Activated B cell treated with CpG ODN at 0.5 μM for 24 hours (primary cell): ENCODE data around the gene ADAMTSL1. TPM values are rescaled to one million over a fixed set of nuclear protein-coding genes. Genes with fewer than 3 reads are reported as not detected.

ENCODE experiments used
- ATAC-seq: fragments of 200-7000 bp; cut with Tn5 transposase; one replicate; pipeline ENCODE4 v1.10.0; 2021; ENCODE audit warnings: low read depth, mild to moderate bottlenecking, moderate library complexity
- CTCF ChIA-PET: fragments of 350-600 bp; sonication (Branson Sonifier 250); formaldehyde crosslinking; loops from one replicate; lab custom pipeline; 2021; ENCODE audit warnings: antibody characterized with exemption; lab: Charles Lee
- POLR2A ChIA-PET: fragments of 350-600 bp; sonication (Branson Sonifier 250); formaldehyde crosslinking; loops from one replicate; lab custom pipeline; 2021; ENCODE audit warnings: antibody characterized with exemption; lab: Charles Lee
- DNase-seq: peaks from one replicate; pipeline ENCODE4 v3.0.0; 2022
- H3K27ac Mint-ChIP-seq: one replicate; pipeline ENCODE4 v1.8.0; 2020; ENCODE audit warnings: mixed read lengths
- H3K27me3 Mint-ChIP-seq: one replicate; pipeline ENCODE4 v1.8.0; 2021; ENCODE audit warnings: mixed read lengths
- H3K36me3 Mint-ChIP-seq: one replicate; pipeline ENCODE4 v1.8.0; 2021; ENCODE audit warnings: low read depth, mixed read lengths
- H3K4me1 Mint-ChIP-seq: one replicate; pipeline ENCODE4 v1.8.0; 2021; ENCODE audit warnings: mixed read lengths
- H3K4me3 Mint-ChIP-seq: one replicate; pipeline ENCODE4 v1.8.0; 2020; ENCODE audit warnings: mild to moderate bottlenecking, mixed read lengths
- H3K9me3 Mint-ChIP-seq: one replicate; pipeline ENCODE4 v1.8.0; 2020; ENCODE audit warnings: mixed read lengths
- intact Hi-C: fragments of 100-400 bp; cut with micrococcal nuclease; formaldehyde crosslinking; loops from one replicate; pipeline ENCODE4 v1.15.1; 2024
- total RNA-seq: library from RNA; stranded (reverse); gene quantifications from 2 replicates; pipeline ENCODE4 v1.2.3, GENCODE V29; 2022
- TF ChIP-seq, protein P1 (sequence below): fragments of 200-600 bp; IDR thresholded peaks from one replicate; pipeline ENCODE4 v1.8.0; 2022; ENCODE audit warnings: antibody characterized with exemption, mild to moderate bottlenecking

The ADAMTSL1 gene
- total RNA-seq, 1 donor from 2014 or later, result not detected

DNA sequence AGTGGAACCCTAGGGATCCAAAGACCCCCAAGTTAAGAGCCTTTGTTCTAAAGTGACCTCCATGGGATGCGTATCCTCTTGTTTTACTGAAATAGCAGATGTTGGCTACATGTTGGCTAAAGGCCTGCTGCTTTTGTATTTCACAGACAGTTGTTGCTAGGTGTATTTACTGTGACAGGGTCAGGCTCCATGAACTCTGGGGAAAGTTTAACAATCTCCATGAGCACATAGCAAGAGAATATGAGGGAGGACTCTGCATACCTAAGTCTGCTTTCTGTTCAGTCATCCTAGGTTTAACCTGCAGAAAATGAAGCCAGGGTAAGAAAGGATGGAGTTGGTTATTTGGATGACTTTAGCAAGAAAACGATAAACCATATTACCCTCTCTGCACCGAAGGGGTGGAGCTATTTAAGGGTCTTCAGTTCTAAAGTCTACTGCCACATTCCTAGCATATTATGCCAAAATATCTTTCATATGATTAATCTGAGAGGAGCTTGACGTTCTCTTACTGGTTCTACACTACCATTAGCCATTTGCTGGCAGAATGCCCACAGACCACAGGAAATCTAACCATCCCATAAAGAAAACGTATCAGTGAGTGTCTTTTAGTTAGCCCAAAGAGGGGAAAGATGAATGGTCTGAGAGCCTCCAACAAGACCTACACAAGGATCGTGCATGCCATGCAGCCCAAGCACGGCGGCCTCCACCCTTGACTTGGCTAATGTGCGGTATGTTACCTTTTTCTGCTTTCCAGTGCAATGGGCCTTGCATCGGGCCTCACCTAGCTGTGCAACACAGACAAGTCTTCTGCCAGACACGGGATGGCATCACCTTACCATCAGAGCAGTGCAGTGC is 431.3 kb downstream of the ADAMTSL1 start:
- H3K4me1 Mint-ChIP-seq, result no peaks in the 10 kb centered on the region
- H3K4me3 Mint-ChIP-seq, result no peak overlapping the region
- H3K9me3 Mint-ChIP-seq, result peaks cover 21% of the 10 kb centered on the region
- no peak overlapping the region for H3K27ac Mint-ChIP-seq
- CTCF ChIA-PET, result no interaction called here
- intact Hi-C loops, result no loop called here
- TF ChIP-seq, protein P1, sequence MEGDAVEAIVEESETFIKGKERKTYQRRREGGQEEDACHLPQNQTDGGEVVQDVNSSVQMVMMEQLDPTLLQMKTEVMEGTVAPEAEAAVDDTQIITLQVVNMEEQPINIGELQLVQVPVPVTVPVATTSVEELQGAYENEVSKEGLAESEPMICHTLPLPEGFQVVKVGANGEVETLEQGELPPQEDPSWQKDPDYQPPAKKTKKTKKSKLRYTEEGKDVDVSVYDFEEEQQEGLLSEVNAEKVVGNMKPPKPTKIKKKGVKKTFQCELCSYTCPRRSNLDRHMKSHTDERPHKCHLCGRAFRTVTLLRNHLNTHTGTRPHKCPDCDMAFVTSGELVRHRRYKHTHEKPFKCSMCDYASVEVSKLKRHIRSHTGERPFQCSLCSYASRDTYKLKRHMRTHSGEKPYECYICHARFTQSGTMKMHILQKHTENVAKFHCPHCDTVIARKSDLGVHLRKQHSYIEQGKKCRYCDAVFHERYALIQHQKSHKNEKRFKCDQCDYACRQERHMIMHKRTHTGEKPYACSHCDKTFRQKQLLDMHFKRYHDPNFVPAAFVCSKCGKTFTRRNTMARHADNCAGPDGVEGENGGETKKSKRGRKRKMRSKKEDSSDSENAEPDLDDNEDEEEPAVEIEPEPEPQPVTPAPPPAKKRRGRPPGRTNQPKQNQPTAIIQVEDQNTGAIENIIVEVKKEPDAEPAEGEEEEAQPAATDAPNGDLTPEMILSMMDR, result no peak
- H3K36me3 Mint-ChIP-seq, result no peaks in the 10 kb centered on the region
- ATAC-seq (no peak), DNase-seq (no peak)
- POLR2A ChIA-PET, result no interaction called here
- H3K27me3 Mint-ChIP-seq, result peaks cover 2% of the 10 kb centered on the region

DNA sequence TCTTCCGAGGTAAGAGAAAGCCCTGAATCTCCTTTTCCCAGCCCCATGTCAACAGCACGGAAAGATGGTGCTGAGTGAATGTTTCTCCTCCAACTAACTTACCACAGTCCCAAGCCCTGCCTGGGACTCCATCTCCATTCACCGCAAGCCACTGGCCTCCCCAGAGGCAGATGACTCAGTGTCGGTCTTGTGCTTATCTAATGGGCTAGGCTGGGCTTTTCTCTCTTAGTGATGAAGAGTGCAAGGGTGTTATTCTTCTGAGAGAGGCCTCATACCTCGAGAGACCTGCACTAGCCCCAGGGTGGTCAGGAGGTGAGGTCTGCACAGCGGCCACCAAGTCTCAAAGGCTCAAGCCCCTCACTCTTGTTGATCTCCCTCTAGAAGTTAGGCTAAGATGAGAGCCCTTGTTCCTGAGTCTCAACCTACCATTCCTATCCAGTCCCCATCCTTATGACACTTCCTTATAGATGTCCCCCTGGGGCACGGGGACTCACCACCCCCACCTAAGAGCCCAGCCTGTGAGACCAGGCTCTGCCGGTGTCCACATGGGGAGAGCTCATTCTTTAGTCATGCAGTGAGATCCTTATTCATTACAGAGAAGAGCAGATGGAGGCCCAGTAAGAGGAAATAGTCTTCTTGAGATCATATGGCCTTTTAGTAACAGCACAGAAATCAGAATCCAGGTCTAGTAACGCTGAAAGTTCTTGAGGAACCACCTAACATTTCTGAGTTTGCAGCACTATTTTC is 432.1 kb downstream of the ADAMTSL1 start:
- peaks cover 4% of the 10 kb centered on the region for H3K27me3 Mint-ChIP-seq
- TF ChIP-seq, protein P1, result no peak
- H3K4me1 Mint-ChIP-seq, result no peaks in the 10 kb centered on the region
- ATAC-seq (no peak), DNase-seq (no peak)
- no peak overlapping the region for H3K4me3 Mint-ChIP-seq
- intact Hi-C loops, result no loop called here
- CTCF ChIA-PET, result no interaction called here
- POLR2A ChIA-PET, result no interaction called here
- no peaks in the 10 kb centered on the region for H3K36me3 Mint-ChIP-seq
- H3K9me3 Mint-ChIP-seq, result peaks cover 21% of the 10 kb centered on the region
- H3K27ac Mint-ChIP-seq, result no peak overlapping the region

DNA sequence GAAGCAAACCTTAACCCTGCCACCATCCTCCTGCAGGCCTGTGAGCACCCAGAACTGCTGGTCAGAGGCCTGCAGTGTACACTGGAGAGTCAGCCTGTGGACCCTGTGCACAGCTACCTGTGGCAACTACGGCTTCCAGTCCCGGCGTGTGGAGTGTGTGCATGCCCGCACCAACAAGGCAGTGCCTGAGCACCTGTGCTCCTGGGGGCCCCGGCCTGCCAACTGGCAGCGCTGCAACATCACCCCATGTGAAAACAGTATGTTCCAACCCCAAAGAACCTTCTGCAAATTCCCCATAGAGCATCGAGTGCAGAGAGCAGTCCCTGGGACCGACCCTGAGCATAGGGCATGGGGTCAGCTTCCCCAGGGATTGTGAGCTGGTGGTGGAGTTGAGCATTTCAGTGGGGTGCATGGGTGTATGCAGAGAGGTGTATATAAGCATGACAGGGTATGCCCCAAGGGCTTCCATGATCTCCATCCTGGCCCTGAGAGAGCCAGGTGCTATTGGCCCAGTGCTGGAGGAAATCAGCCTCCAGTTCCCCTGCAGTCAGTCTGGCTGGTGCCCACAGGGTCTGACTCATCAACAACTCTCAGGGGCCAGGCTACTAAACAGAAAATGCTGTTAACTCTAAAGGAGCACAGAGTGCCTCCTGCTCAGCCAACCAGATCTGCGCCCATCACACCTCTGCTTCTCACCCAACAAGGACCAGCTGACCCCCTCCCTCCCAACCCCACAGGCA is 432.9 kb downstream of the ADAMTSL1 start:
- no peaks in the 10 kb centered on the region for H3K36me3 Mint-ChIP-seq
- ChIA-PET CTCF (no interaction called here), POLR2A (no interaction called here)
- TF ChIP-seq, protein P1, result no peak
- ATAC-seq (no peak), DNase-seq (no peak)
- no peak overlapping the region for H3K4me3 Mint-ChIP-seq
- H3K9me3 Mint-ChIP-seq, result peaks cover 17% of the 10 kb centered on the region
- no peak overlapping the region for H3K27ac Mint-ChIP-seq
- intact Hi-C loops, result no loop called here
- peaks cover 8% of the 10 kb centered on the region for H3K27me3 Mint-ChIP-seq
- no peaks in the 10 kb centered on the region for H3K4me1 Mint-ChIP-seq

DNA sequence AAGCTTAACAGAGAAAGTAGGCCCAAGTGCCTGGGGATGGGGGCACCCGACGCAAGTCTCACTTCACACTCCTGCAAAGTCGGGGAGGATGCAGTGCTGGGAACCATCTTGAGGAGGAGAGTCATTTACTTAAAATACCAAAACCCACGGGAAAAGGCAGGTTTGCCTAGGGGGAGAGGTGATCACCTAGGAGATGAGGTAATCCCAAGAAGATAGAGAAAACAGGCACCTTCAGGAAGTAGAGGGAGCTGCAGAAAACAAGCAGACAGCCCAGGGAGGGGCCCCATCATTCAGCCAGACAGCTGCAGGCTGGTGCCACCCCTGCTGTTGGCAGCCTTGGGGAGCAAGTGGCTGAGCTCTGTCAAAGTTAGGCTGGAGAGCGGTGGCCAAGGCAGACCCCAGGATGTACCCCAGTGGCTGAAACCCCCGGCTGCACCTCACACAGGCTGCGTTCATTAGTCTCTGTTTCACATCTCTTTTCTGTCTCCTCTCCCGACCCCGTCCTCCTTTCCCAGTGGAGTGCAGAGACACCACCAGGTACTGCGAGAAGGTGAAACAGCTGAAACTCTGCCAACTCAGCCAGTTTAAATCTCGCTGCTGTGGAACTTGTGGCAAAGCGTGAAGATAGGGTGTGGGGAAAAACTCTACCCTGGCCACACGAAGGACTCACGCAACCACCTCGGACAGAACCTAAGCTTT is 434.1 kb downstream of the ADAMTSL1 start:
- DNase-seq (no peak), ATAC-seq (no peak)
- no peak overlapping the region for H3K4me3 Mint-ChIP-seq
- ChIA-PET POLR2A (no interaction called here), CTCF (no interaction called here)
- peaks cover 8% of the 10 kb centered on the region for H3K27me3 Mint-ChIP-seq
- intact Hi-C loops, result no loop called here
- H3K27ac Mint-ChIP-seq, result no peak overlapping the region
- TF ChIP-seq, protein P1, result no peak
- no peaks in the 10 kb centered on the region for H3K36me3 Mint-ChIP-seq
- peaks cover 5% of the 10 kb centered on the region for H3K9me3 Mint-ChIP-seq
- H3K4me1 Mint-ChIP-seq, result no peaks in the 10 kb centered on the region
